Stimulated activated CD8-positive, alpha-beta memory T cell treated with anti-CD3 and anti-CD28 coated beads, Interleukin-4, amount 100 ng/mL, for 1 hour (primary cell): ENCODE measurements around the gene COLEC12.

ENCODE experiments used
- DNase-seq, 2 donors: peaks; one replicate each; pipeline ENCODE4 v3.0.0-alpha.2; 2020; ENCODE audit warnings: low read depth in 2 of 2, low spot score in 1 of 2

COLEC12 gene

DNA sequence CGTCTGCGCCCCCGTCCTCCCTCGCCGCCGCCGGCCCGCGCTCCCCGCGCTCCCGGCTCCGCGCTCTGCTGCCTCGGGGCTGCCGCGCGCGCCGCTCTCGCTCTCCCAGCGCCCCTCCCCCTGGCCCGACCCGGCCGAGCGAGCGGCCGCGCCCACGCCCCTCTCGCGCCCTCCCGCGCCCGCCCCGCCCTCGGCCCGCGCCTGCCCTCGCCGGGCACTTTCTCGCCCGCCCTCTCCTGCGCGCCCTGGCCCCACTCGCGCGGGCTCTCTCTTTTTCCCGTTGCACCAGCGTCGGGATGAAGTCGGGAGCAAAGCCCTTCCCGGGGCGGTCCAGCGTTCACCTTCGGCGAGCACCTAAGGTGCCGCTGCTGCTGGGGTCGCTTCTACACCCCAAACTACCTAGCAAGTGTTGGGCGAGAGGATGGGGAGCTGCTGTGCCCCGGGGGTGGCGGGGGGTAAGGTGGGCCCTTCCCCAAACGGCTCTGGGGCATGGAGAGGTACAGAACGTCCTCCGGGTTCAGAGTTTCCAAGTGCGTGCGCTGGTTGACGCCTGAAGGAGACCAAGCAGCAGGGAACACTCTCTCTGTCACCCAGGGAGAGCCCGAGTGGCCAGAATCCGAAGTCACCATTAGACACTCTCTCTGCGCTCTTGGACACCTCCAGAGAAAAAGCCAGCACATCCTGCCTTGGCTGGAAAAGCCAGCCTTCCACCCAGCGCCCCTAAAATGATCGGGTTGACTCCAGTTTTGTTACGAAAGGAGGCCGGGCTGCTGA lies at the start of gene COLEC12:
COLEC12 (minus strand) TSS at position 70 of the 774 bp plus-strand sequence. CDS start 187 bp downstream, outside the sequence.
- no peak for DNase-seq

GRCh38 chr18:549967-550366 lies 49.5 kb upstream of the COLEC12 start:
- no peak for DNase-seq

DNA sequence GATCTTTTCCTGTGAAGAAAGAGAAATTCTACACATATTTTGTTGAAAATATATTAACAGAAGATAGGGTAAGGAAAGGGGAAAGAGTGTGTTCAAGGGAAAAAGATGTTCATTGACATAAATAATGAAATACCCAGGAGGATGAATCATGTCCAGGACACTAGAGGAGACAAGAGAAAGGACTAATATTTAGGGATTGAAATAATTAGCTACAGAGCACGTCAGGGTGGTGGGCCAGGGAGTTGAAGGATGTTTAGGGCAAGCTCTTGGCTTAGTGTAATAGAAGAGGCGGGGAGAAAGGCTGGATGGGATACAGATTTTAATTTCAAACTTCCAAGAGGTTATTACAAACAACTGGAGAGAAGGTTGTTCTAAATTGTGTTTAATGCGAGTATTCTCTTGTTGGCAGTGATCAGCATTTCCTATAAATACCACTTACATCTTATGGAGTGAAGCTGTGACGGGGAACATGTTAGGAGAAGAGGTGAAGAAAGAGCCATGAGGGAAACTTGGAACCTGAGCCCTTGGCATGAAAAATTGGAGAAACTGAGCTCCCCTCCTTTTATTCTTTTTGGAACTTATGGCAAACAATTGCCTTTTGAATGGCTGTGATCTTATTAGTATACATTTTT lies 43.1 kb upstream of the COLEC12 start:
- DNase-seq, result no peak

GRCh38 chr18:533995-534601 lies 33.6 kb upstream of the COLEC12 start:
- DNase-seq, result no peak

GRCh38 chr18:532632-533031 lies 32.1 kb upstream of the COLEC12 start:
- no peak for DNase-seq

DNA sequence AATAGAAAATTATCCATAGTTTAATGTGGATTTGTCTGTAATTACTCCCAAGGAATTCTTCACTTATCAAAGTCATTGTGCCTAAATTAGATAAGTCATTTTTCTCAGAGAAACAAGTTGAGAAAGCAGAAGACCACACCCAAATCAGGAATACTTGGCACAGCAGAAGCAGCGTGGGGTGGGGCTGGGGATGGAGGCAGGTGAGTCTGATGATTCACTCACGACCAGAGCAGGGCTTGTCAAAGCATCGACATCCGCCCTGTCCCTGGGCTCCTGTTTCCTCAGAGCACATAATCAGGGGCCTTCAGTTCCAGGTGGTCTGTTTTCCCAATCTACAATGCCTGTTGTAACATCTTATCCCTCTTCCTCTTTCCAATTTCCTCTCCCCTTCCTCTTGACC lies 31.5 kb upstream of the COLEC12 start:
- no peak for DNase-seq

GRCh38 chr18:527146-527545 lies 26.6 kb upstream of the COLEC12 start:
- DNase-seq, result no peak

- no peak for DNase-seq
Measured at GRCh38 chr18:526681-527080, 26.2 kb upstream of the COLEC12 start.

DNA sequence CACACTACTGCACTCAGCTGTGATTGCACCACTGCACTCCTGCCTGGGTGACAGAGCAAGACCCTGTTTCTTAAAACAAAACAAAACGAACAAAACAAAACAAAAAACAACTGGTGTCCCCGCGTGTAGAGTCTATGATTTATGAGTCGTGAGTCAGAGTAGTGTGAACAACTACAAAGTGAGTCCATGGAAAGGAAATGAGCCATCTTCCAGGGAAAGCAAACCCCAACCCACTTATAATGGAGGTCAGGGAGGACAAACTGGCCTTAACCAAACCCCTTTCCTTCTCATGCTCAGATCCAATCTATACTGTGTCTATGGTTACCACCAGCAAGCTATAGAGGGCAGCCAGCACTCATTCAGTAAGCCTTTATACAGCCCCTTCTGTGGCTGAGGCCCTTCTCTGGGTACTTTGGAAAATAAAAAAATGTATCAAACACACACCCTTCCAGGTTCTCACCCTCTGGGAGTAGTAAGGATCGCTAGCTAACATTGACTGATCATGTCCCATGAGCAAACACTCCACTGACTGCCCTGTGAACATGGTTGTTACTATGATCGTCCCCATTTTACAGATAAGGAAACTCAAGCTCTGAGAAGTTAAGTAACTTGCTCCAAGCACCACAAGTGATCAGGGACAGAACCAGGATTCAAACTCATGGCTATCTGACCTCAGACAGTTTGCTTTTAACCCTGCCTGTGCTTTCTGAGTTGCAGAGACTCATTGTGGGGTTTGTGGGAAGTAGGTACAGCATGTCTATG lies 24.7 kb upstream of the COLEC12 start:
- DNase-seq, result no peak

DNA sequence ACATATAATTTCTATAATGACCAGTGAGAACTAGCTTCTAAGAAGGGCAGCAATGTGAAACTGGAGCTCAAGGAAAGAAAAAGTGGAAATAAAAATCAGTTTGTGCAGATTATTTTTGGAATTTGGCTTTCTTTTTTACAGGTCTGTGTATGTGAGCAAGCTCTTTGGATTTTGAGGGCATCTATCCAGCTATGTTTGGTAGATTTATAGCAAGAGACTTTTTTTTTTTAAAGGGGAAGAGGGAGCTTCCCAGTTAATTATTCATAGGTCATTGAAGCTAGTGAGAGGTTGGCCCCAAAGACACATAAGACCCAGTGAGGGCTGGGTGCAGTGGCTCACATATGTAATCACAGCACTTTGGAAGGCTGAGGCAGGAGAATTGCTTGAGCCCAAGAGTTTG lies 24.0 kb upstream of the COLEC12 start:
- no peak for DNase-seq

DNA sequence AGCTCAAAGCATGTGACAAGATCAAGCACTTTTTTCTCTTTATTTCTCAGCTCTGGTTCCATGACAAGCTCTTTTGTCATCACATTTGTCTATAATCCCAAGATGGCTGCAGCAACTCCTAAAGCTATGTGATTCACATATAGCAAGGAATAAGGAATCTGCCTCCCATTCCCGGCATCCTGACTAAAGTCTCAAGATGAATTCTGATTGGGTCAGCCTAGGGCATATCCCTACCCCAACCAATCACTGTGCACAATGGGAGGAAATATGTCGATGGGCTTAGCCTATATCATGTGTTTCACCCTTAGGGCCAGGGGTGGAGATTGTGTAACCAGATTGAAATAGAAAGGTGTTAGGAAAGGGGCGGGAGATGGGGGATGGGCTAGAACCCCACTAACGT lies 23.1 kb upstream of the COLEC12 start:
- DNase-seq, result no peak

GRCh38 chr18:519019-519879 lies 18.7 kb upstream of the COLEC12 start:
- DNase-seq, result no peak

DNA sequence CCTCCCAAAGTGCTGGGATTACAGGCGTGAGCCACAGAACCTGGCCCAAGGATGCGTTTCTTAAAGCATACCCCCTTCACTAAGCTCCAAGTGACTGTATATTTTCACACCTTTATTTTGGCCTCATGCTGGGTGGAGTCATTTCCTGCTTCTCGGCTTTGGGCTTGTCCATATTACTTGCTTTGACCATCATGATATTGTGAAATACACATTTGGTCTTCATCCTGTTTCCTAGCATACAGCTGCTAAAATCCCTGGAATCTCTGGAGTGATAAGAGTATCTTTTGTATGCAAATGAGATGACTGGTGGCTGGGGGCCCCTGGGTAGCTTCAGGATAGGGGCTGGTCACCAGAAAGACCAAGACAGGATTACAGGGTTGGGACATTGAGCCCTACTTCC lies 17.6 kb upstream of the COLEC12 start:
- DNase-seq, result no peak

DNA sequence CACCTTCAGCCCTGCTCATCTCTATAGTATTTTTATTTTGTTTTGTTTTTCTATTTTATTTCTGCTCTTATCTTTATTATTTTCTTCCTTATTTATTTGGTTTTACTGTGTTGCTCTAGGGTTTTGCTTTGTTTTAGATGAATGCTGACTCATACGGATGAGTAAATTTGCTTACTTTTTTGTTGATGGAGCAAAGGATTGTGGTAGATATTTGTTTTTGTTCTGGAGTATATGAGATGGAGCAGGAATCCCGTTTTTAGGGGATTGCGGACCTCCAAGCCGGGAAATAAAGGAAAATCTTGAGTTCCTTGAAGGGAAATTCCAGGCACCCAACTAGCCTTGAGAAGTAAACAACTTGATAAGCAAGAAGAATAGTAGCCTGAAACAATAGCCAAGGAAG lies 15.3 kb upstream of the COLEC12 start:
- DNase-seq, result no peak

- DNase-seq, result no peak
Measured at GRCh38 chr18:515156-515815, 14.8 kb upstream of the COLEC12 start.

GRCh38 chr18:513826-514530 lies 13.5 kb upstream of the COLEC12 start:
- no peak for DNase-seq

- DNase-seq, result no peak
Measured at GRCh38 chr18:512957-513356, 12.5 kb upstream of the COLEC12 start.

DNA sequence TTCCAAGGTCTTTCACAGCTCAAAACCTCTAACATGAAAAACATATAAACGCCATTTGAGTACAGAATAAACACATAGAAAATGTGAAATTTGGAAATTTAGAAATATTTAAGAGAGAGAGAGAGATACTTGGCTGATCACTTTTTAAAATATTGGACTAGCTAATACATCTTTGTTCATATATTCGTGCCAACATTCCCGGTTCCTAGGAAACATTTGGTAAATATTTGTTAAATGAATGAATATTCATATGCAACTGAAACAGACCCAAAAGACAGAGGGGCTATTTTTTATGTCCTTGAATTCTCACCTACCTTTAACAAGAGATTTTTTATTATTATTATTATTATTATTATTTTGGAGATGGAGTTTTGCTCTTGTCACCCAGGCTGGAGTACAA lies 8.3 kb upstream of the COLEC12 start:
- DNase-seq, result no peak

DNA sequence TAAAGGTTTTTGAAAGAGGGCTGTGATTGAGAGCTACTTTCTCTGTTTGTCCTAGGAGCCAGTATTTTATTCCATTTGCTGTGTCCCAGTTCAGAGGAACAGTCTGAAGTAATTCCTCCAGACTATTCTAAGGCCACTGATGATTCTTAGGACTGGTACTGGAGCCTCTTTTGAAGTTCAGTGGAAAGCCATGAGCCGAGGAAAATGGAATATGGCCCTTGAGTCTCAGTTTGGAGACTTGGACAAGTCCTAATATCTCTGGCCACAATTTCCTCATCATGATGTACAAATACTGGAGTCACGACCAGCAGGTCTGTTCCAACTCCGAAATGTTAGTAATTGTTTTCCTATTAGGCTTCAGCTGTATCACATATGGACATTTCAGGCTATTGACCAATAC lies 7.1 kb upstream of the COLEC12 start:
- no peak for DNase-seq

- no peak for DNase-seq
Measured at GRCh38 chr18:506801-507200, 6.3 kb upstream of the COLEC12 start.
